ENCODE results near the gene ASAP3.

DNA sequence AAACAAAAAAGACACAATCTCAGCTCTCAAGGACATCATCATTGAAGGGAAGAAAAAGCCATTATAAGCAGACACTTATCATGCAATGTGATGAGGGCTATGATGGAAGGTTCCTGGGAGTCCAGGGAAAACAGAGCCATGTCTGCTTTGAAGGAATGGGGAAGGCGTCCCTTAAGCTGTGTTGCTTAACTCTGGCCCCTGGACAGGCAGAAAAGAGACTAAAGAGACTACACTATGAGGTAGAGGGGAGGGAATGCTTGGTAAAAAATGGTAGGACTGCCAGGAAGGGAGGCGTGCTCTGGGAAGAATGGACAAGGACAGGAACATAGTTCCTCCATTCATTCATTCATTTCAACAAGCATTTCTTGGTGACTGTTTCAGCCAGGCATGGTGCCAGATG is 21.2 kb downstream of the ASAP3 start:
- TF ChIP-seq EZH2 (IDR thresholded peaks at IDR 0.05) (no peak), FOXP2 (optimal IDR thresholded peaks at IDR 0.05; ENCODE audit: control extremely low read depth, extremely low read length, insufficient read depth) (no peak), POLR2AphosphoS5 (IDR thresholded peaks at IDR 0.05; ENCODE audit: borderline replicate concordance, low read depth, low read length) (no peak)

Measured in SK-N-MC (cell line).